Muscle of leg (tissue), 11 donors: ENCODE measurements around the gene ESPN. TPM values are rescaled to one million over a fixed set of nuclear protein-coding genes. Genes with fewer than 3 reads are reported as not detected.

Experiments used
- DNase-seq: peaks from one replicate; pipeline ENCODE4 v3.0.0; 2013
- H3K27ac ChIP-seq: one replicate; pipeline ENCODE4 v1.5.1; 2013; ENCODE audit warnings: mild to moderate bottlenecking, low read length, control low read depth
- H3K27me3 ChIP-seq: one replicate; pipeline ENCODE4 v1.6.1; 2013; ENCODE audit warnings: low read length; ENCODE audit not compliant: control insufficient read depth, insufficient read depth
- H3K36me3 ChIP-seq: one replicate; pipeline ENCODE4 v1.6.1; 2013; ENCODE audit warnings: low read length; ENCODE audit not compliant: control insufficient read depth, insufficient read depth
- H3K4me1 ChIP-seq: one replicate; pipeline ENCODE4 v1.6.1; 2013; ENCODE audit warnings: low read length; ENCODE audit not compliant: control insufficient read depth, insufficient read depth
- H3K4me3 ChIP-seq: one replicate; pipeline ENCODE4 v1.5.1; 2013; ENCODE audit warnings: low read length, control low read depth
- H3K9me3 ChIP-seq: replicated peaks from 2 replicates; pipeline ENCODE4 v1.6.1; 2013; ENCODE audit warnings: low read depth, low read length; ENCODE audit not compliant: control insufficient read depth
- WGBS: methylation state at CpG from one replicate; pipeline ENCODE4 v1.1.5; 2013; ENCODE audit warnings: missing lambda C conversion rate; ENCODE audit not compliant: insufficient coverage; 5-methylcytosine and 5-hydroxymethylcytosine counted together
- polyA plus RNA-seq, 8 donors: library from polyadenylated mRNA; unstranded; fragments of 120-200 nt; gene quantifications; one replicate each; pipeline versions ENCODE4 v1.2.1 to v1.2.3, GENCODE V29; 2013; ENCODE audit warnings: inconsistent platforms in 1 of 8, low replicate concordance in 1 of 8; ENCODE audit not compliant: insufficient read length in 8 of 8, insufficient read depth in 1 of 8
- total RNA-seq: library from RNA; stranded (reverse); fragments of 120-200 nt; gene quantifications from one replicate; pipeline ENCODE4 v1.2.4, GENCODE V29; 2013

Gene ESPN
- total and polyA plus RNA-seq, 9 donors = 0.22 to 14.3 (median 1.7) TPM

- no peaks in the 10 kb centered on the region for H3K9me3 ChIP-seq
- no CpG with 5 or more reads among the region's 4 CpGs for WGBS
- H3K27me3 ChIP-seq = peaks cover 38% of the 10 kb centered on the region
- no peak for DNase-seq
- no peak overlapping the region for H3K4me3 ChIP-seq
- no peaks in the 10 kb centered on the region for H3K36me3 ChIP-seq
- H3K4me1 ChIP-seq = no peaks in the 10 kb centered on the region
- no peak overlapping the region for H3K27ac ChIP-seq
Observed at GRCh38 chr1:6409053-6409452, 15.5 kb upstream of the ESPN start.

DNA sequence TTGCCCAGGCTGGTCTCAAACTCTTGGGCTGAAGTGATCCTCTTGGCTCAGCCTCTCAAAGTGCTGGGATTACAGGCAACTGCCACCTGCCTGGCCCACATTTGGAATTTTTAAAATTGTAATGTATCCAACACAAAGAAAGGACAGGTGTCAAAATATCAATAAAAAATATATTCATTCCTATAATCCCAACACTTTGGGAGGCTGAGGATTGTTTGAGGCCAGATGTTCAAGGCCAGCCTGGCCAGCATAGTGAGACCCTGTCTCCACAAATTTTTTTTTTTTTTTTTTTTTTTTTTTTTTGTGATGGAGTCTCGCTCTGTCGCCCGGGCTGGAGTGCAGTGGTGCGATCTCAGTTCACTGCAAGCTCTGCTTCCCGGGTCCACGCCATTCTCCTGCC, 14.8 kb upstream of the ESPN start:
- H3K36me3 ChIP-seq = no peaks in the 10 kb centered on the region
- H3K9me3 ChIP-seq = no peaks in the 10 kb centered on the region
- H3K27ac ChIP-seq = no peak overlapping the region
- H3K4me3 ChIP-seq = no peak overlapping the region
- 76% methylated on average over 5 of the region's 6 CpGs for WGBS
- no peaks in the 10 kb centered on the region for H3K4me1 ChIP-seq
- H3K27me3 ChIP-seq = peaks cover 44% of the 10 kb centered on the region
- DNase-seq = no peak

DNA sequence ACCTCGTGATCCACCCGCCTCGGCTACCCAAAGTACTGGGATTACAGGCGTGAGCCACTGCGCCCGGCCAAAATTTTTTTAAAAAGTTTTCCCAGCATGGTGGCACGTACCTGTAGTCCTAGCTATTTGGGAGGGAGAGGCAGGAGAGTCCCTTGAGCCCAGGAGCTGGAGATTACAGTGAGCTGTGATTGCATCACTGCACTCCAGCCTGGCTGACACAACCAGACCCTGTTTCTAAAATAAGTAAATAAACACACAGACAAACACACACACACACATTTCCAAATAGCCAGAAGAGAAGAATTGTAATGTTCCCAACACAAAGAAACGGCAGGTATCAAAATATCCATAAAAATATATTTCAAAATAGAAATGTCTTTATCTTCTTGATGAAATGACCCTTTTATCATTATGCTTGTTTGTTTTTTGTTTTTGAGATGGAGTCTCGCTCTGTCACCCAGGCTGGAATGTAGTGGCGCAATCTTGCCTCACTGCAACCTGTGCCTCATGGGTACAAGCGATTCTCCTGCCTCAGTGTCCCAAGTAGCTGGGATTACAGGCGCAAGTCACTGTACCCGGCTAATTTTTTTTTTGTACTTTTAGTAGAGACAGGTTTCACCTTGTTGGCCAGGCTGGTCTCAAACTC, 14.2 kb upstream of the ESPN start:
- WGBS = 85% methylated on average over 12 of the region's 13 CpGs
- H3K27me3 ChIP-seq = peaks cover 46% of the 10 kb centered on the region
- no peaks in the 10 kb centered on the region for H3K4me1 ChIP-seq
- no peak overlapping the region for H3K27ac ChIP-seq
- DNase-seq = no peak
- no peak overlapping the region for H3K4me3 ChIP-seq
- H3K9me3 ChIP-seq = no peaks in the 10 kb centered on the region
- H3K36me3 ChIP-seq = no peaks in the 10 kb centered on the region

- Histone ChIP-seq H3K27ac (no peak overlapping the region), H3K36me3 (no peaks in the 10 kb centered on the region), H3K9me3 (no peaks in the 10 kb centered on the region), H3K4me1 (no peaks in the 10 kb centered on the region), H3K4me3 (no peak overlapping the region), H3K27me3 (peaks cover 63% of the 10 kb centered on the region)
- 70% methylated on average over 4 of the region's 6 CpGs for WGBS
- no peak for DNase-seq
Observed at GRCh38 chr1:6412896-6413295, 11.7 kb upstream of the ESPN start.

- peaks cover 74% of the 10 kb centered on the region for H3K27me3 ChIP-seq
- H3K36me3 ChIP-seq = no peaks in the 10 kb centered on the region
- 6% methylated on average over 15 of the region's 15 CpGs for WGBS
- no peaks in the 10 kb centered on the region for H3K4me1 ChIP-seq
- no peak for DNase-seq
- H3K4me3 ChIP-seq = no peak overlapping the region
- H3K9me3 ChIP-seq = no peaks in the 10 kb centered on the region
- H3K27ac ChIP-seq = no peak overlapping the region
Observed at GRCh38 chr1:6414443-6414844, 10.1 kb upstream of the ESPN start.

- H3K27ac ChIP-seq = no peak overlapping the region
- DNase-seq = no peak
- no peak overlapping the region for H3K4me3 ChIP-seq
- no peaks in the 10 kb centered on the region for H3K36me3 ChIP-seq
- 72% methylated on average over 11 of the region's 17 CpGs for WGBS
- H3K27me3 ChIP-seq = peaks cover 80% of the 10 kb centered on the region
- H3K4me1 ChIP-seq = peaks cover 2% of the 10 kb centered on the region
- H3K9me3 ChIP-seq = no peaks in the 10 kb centered on the region
Observed at GRCh38 chr1:6414881-6415626, 9.5 kb upstream of the ESPN start.

DNA sequence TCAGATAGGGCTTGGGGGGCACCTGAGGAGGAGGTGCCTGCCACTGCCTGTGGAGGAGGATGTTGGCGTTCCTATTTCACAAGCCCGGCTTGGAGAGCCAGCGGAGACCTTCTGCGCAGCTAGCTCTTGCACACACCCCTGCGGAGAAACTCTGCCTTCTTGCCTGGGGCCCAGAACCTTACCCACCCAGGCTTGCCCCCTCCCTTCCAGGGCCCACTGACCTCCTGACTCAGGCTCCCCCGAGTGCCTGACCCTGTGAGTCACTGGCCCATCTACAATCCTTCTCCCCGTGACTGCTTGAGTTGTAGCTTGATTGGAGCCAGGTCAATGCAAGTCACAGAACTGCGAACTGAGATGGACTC, 8.3 kb upstream of the ESPN start:
- Histone ChIP-seq H3K27ac (no peak overlapping the region), H3K27me3 (peaks cover 85% of the 10 kb centered on the region), H3K9me3 (no peaks in the 10 kb centered on the region), H3K36me3 (no peaks in the 10 kb centered on the region), H3K4me1 (peaks cover 13% of the 10 kb centered on the region), H3K4me3 (no peak overlapping the region)
- 73% methylated on average over 2 of the region's 8 CpGs for WGBS
- DNase-seq = no peak

- no peak overlapping the region for H3K4me3 ChIP-seq
- DNase-seq = no peak
- no peak overlapping the region for H3K27ac ChIP-seq
- H3K27me3 ChIP-seq = peaks cover 91% of the 10 kb centered on the region
- H3K9me3 ChIP-seq = no peaks in the 10 kb centered on the region
- 83% methylated on average over 4 of the region's 5 CpGs for WGBS
- H3K4me1 ChIP-seq = peaks cover 13% of the 10 kb centered on the region
- no peaks in the 10 kb centered on the region for H3K36me3 ChIP-seq
Observed at GRCh38 chr1:6416906-6417305, 7.7 kb upstream of the ESPN start.

- no peaks in the 10 kb centered on the region for H3K9me3 ChIP-seq
- H3K4me3 ChIP-seq = no peak overlapping the region
- no peak overlapping the region for H3K27ac ChIP-seq
- H3K27me3 ChIP-seq = peaks cover 95% of the 10 kb centered on the region
- H3K36me3 ChIP-seq = no peaks in the 10 kb centered on the region
- peaks cover 14% of the 10 kb centered on the region for H3K4me1 ChIP-seq
- no peak for DNase-seq
- 58% methylated on average over 6 of the region's 8 CpGs for WGBS
Observed at GRCh38 chr1:6417961-6418667, 6.5 kb upstream of the ESPN start.

- no peaks in the 10 kb centered on the region for H3K9me3 ChIP-seq
- no peaks in the 10 kb centered on the region for H3K36me3 ChIP-seq
- DNase-seq = no peak
- 5% methylated on average over 69 of the region's 69 CpGs for WGBS
- H3K27me3 ChIP-seq = peaks cover 96% of the 10 kb centered on the region
- H3K27ac ChIP-seq = no peak overlapping the region
- H3K4me3 ChIP-seq = no peak overlapping the region
- peaks cover 19% of the 10 kb centered on the region for H3K4me1 ChIP-seq
Observed at GRCh38 chr1:6418668-6419396, 5.7 kb upstream of the ESPN start.
